ENCODE data around the gene SH3RF3. TPM values are rescaled to one million over a fixed set of nuclear protein-coding genes. Genes with fewer than 3 reads are reported as not detected.

The SH3RF3 gene
- total and polyA plus RNA-seq, 3 experiments from 2014 or later: 0.24 to 0.31 (median 0.27) TPM

DNA sequence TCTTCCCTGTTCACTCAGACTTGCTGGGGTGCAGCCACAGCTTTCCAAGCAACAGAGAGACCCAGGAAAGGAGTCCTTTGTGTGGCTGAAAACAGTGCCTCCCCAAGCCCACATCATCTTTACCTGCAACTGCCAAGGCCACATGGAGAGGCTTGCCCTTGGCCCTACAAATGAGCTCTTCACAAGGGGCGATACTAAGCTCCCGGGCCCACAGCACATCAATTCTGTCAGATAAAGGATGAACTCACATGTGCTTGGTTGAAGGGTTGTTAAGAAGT lies 42.3 kb upstream of the SH3RF3 start:
- Histone ChIP-seq H3K4me3 (ENCODE audit: low read length) (no peak overlapping the region), H3K9me3 (ENCODE audit: low read length) (no peaks in the 10 kb centered on the region), H3K27ac (ENCODE audit: low read depth, low read length) (no peak overlapping the region), H3K27me3 (ENCODE audit: insufficient read depth, low read length, poor library complexity, severe bottlenecking) (no peaks in the 10 kb centered on the region), H3K4me1 (ENCODE audit: insufficient read depth, low read length) (no peaks in the 10 kb centered on the region), H3K36me3 (ENCODE audit: insufficient read depth, low read length) (no peaks in the 10 kb centered on the region)
- DNase-seq: no peak
- Mint-ChIP-seq H3K4me3 (no peak overlapping the region), H3K27me3 (peaks cover 3 to 5% of the 10 kb centered on the region in 2 donors), H3K27ac (no peak overlapping the region), H3K9me3 (peaks cover 0 to 3% (median 1%) of the 10 kb centered on the region in 5 donors), H3K36me3 (no peaks in the 10 kb centered on the region), H3K4me1 (peaks cover 0 to 4% (median 2%) of the 10 kb centered on the region in 3 donors)
- ChIA-PET POLR2A (no interaction called here), CTCF (no interaction called here)

DNA sequence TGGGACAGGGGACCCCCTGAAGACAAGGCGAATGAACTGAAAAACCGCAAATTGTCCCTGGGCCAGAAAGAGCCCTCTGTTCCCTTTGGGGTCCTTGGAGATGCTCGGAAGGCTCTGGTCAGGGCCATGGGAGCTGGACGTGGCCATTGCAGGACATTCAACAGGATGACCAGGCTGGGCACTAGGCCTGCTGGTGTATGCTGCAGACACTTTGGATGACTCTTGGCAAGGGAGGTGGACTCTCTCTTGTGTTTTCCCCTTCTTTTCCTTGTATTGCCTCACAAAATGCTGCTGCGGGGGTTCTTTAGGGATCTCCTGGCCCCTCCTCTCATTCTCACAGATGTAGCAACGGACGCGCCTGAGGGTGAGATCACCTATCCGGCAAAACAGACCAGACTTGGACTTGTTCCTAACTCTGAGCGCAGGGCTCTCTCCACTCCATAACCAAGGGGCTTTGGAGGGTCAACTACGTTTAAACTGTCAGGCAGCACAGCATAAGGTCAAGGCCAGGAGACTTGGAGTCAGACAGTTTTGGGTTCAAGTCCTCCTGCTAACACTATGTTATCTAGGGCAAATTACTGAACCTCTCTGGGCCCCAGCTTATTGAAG lies 41.8 kb upstream of the SH3RF3 start:
- CTCF ChIA-PET: no interaction called here
- Mint-ChIP-seq H3K9me3 (peaks cover 0 to 3% (median 2%) of the 10 kb centered on the region in 5 donors), H3K4me1 (peaks cover 0 to 4% (median 2%) of the 10 kb centered on the region in 3 donors), H3K36me3 (no peaks in the 10 kb centered on the region), H3K27ac (peak overlapping the region in 1 of 8 donors; percentile 35), H3K4me3 (no peak overlapping the region), H3K27me3 (peaks cover 3 to 5% of the 10 kb centered on the region in 2 donors)
- POLR2A ChIA-PET: no interaction called here
- Histone ChIP-seq H3K9me3 (ENCODE audit: low read length) (no peaks in the 10 kb centered on the region), H3K27ac (ENCODE audit: low read depth, low read length) (no peak overlapping the region), H3K36me3 (ENCODE audit: insufficient read depth, low read length) (no peaks in the 10 kb centered on the region), H3K27me3 (ENCODE audit: insufficient read depth, low read length, poor library complexity, severe bottlenecking) (no peaks in the 10 kb centered on the region), H3K4me1 (ENCODE audit: insufficient read depth, low read length) (no peaks in the 10 kb centered on the region), H3K4me3 (ENCODE audit: low read length) (no peak overlapping the region)
- no peak for DNase-seq

DNA sequence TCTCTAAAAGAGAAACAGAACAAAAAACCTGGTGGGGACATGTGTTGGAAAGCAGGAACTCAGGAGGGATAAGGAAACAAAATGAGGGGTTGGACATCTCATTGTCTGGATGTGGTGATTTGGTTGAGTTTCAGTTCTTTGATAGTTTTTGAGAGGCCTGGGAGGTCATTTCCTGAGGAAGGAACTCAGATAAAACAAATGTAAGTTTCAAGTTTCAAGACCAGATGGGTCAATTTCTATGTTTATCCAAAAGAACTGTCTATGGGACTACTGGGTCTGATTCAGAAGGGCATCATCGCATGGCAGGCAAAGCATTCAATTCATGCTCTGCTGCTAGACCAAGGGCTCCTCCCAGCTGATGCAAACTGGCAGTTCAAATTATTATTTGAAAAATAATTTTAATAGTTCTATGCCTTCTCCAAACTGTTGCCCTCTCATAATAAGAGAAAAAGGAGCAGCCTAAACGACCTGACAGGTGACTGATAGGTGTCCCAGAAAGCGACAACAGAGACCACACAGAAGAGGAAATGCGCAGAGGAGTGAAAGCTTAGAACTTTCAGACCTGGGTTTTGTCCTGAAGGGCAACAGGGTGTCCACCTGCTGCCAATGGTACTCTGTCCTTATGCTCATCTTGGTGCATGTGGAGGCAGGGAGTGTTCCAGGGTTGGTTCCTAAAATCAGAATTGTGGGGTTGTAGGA lies 39.3 kb upstream of the SH3RF3 start:
- Mint-ChIP-seq H3K9me3 (peaks cover 2 to 15% (median 10%) of the 10 kb centered on the region in 5 donors), H3K4me3 (no peak overlapping the region), H3K4me1 (peaks cover 0 to 4% (median 2%) of the 10 kb centered on the region in 3 donors), H3K36me3 (peaks cover 0 to 11% (median 0%) of the 10 kb centered on the region in 3 donors), H3K27ac (no peak overlapping the region), H3K27me3 (peaks cover 0 to 3% of the 10 kb centered on the region in 2 donors)
- Histone ChIP-seq H3K4me1 (ENCODE audit: insufficient read depth, low read length) (no peaks in the 10 kb centered on the region), H3K36me3 (ENCODE audit: insufficient read depth, low read length) (no peaks in the 10 kb centered on the region), H3K9me3 (ENCODE audit: low read length) (no peaks in the 10 kb centered on the region), H3K27ac (ENCODE audit: low read depth, low read length) (no peak overlapping the region), H3K27me3 (ENCODE audit: insufficient read depth, low read length, poor library complexity, severe bottlenecking) (no peaks in the 10 kb centered on the region), H3K4me3 (ENCODE audit: low read length) (no peak overlapping the region)
- ChIA-PET CTCF (no interaction called here), POLR2A (no interaction called here)
- DNase-seq: no peak

DNA sequence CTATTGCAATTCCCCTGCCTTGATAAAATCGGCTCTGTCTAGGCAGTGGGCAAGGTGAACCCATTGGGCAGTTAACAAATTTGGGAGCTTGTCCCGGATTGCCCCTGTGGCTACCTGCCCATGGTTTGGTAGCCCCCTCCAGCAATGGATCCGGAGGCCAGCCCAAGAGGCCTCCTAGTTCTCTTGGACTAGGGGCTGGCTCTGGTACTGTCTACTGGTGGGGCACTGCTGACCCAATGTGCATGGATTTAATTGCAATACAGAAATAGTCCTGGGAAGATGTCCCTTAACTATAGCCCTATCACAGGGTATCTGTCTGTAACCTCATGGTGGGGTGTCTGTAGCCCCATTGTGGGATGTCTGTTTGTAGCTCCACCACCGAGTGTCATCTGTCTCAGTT lies 37.5 kb upstream of the SH3RF3 start:
- CTCF ChIA-PET: no interaction called here
- H3K4me1 ChIP-seq (ENCODE audit: insufficient read depth, low read length): no peaks in the 10 kb centered on the region
- POLR2A ChIA-PET: interaction anchor here (1.0 kb wide), 1 partner anchor 60 kb away, joined by 3 read pairs; no protein-coding TSS in a partner anchor
- no peak overlapping the region for H3K27ac Mint-ChIP-seq
- no peaks in the 10 kb centered on the region for H3K27me3 ChIP-seq (ENCODE audit: insufficient read depth, low read length, poor library complexity, severe bottlenecking)
- H3K4me3 ChIP-seq (ENCODE audit: low read length): no peak overlapping the region
- H3K36me3 Mint-ChIP-seq: peaks cover 0 to 16% (median 0%) of the 10 kb centered on the region in 3 donors
- H3K4me3 Mint-ChIP-seq: no peak overlapping the region
- peaks cover 2 to 15% (median 10%) of the 10 kb centered on the region in 5 donors for H3K9me3 Mint-ChIP-seq
- peaks cover 0 to 4% (median 2%) of the 10 kb centered on the region in 3 donors for H3K4me1 Mint-ChIP-seq
- H3K27ac ChIP-seq (ENCODE audit: low read depth, low read length): no peak overlapping the region
- no peaks in the 10 kb centered on the region for H3K9me3 ChIP-seq (ENCODE audit: low read length)
- DNase-seq: no peak
- peaks cover 0 to 3% of the 10 kb centered on the region in 2 donors for H3K27me3 Mint-ChIP-seq
- no peaks in the 10 kb centered on the region for H3K36me3 ChIP-seq (ENCODE audit: insufficient read depth, low read length)

DNA sequence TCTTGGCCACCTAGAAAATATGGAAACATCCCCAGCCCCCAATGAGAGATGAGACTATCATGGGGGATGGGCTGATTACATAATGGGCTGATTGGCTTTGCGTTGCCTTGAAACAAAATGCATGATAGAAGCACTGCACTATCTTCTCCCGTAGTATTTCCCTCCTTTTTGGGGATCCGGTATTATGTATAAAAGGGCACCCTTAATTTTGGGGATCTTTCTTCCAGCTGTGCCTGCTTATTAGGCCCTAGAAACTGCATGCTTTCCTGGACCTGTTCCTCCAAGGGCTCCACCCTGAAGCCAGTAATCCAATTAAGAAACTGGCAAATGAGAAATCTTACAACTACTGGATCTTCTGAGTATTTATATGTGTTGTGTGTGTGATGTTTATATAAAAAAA lies 34.9 kb upstream of the SH3RF3 start:
- Histone ChIP-seq H3K27ac (ENCODE audit: low read depth, low read length) (no peak overlapping the region), H3K9me3 (ENCODE audit: low read length) (no peaks in the 10 kb centered on the region), H3K27me3 (ENCODE audit: insufficient read depth, low read length, poor library complexity, severe bottlenecking) (no peaks in the 10 kb centered on the region), H3K4me3 (ENCODE audit: low read length) (no peak overlapping the region), H3K4me1 (ENCODE audit: insufficient read depth, low read length) (no peaks in the 10 kb centered on the region), H3K36me3 (ENCODE audit: insufficient read depth, low read length) (no peaks in the 10 kb centered on the region)
- Mint-ChIP-seq H3K27me3 (peaks cover 2 to 6% of the 10 kb centered on the region in 2 donors), H3K27ac (peak overlapping the region in 1 of 8 donors; percentile 74), H3K4me3 (no peak overlapping the region), H3K9me3 (peaks cover 2 to 15% (median 9%) of the 10 kb centered on the region in 5 donors), H3K36me3 (peaks cover 0 to 16% (median 0%) of the 10 kb centered on the region in 3 donors), H3K4me1 (no peaks in the 10 kb centered on the region)
- POLR2A ChIA-PET: no interaction called here
- CTCF ChIA-PET: no interaction called here
- DNase-seq: no peak

DNA sequence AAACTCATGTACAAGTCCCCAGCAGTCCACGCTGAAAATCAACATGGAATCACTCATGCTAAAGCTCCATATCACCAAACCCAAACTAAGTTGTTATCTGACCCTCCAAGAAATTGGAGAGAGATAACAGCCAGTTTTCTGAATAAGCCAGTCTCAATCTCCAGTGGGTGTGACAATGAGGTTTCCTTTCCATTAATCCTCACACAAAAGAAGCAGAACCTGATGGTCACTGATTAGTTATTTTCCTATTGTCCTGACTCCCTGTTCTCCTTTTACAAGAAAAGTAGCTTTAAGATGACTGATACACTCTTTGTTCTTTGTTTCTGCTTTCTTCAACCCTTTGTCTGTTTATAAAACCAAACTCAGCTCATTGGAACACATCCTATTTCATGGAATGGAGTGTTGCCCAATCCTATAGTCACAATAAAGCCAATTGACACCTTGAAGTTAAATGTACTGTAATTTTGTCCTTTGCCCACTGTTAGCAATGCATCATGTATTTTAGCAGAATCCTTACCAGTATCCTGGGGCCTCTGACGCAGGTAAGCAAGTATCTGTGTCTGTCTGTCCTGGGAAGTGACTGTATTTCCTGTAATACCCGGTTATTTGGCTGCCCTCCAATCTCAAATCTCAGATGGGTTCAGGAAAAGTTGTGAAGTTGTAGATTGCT lies 30.6 kb upstream of the SH3RF3 start:
- DNase-seq: no peak
- Mint-ChIP-seq H3K4me3 (no peak overlapping the region), H3K4me1 (peaks cover 6 to 10% (median 7%) of the 10 kb centered on the region in 3 donors), H3K27me3 (peaks cover 2 to 20% of the 10 kb centered on the region in 2 donors), H3K36me3 (peaks cover 0 to 13% (median 0%) of the 10 kb centered on the region in 3 donors), H3K9me3 (peaks cover 0 to 10% (median 6%) of the 10 kb centered on the region in 5 donors), H3K27ac (no peak overlapping the region)
- Histone ChIP-seq H3K27me3 (ENCODE audit: insufficient read depth, low read length, poor library complexity, severe bottlenecking) (no peaks in the 10 kb centered on the region), H3K36me3 (ENCODE audit: insufficient read depth, low read length) (no peaks in the 10 kb centered on the region), H3K4me1 (ENCODE audit: insufficient read depth, low read length) (peaks cover 9% of the 10 kb centered on the region), H3K27ac (ENCODE audit: low read depth, low read length) (no peak overlapping the region), H3K9me3 (ENCODE audit: low read length) (no peaks in the 10 kb centered on the region), H3K4me3 (ENCODE audit: low read length) (no peak overlapping the region)
- ChIA-PET CTCF (no interaction called here), POLR2A (no interaction called here)

DNA sequence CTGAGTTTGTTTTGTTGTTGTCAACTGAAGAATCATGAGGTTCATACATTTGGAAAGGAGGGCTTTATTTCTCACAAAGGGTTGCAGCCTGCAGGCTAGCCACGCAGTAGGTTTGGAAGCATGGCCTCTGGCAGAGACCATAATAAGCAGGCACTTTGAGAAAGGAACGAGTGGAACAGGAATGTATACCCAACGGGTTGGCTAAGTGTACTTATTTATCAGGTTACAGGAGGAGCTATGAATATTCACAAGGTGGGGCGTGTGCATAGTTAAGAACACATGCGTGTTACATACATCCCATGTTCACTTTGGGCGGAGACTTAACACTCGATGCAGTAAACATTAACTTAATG lies 30.1 kb upstream of the SH3RF3 start:
- Histone ChIP-seq H3K27ac (ENCODE audit: low read depth, low read length) (no peak overlapping the region), H3K4me3 (ENCODE audit: low read length) (no peak overlapping the region), H3K9me3 (ENCODE audit: low read length) (no peaks in the 10 kb centered on the region), H3K27me3 (ENCODE audit: insufficient read depth, low read length, poor library complexity, severe bottlenecking) (no peaks in the 10 kb centered on the region), H3K36me3 (ENCODE audit: insufficient read depth, low read length) (no peaks in the 10 kb centered on the region), H3K4me1 (ENCODE audit: insufficient read depth, low read length) (peaks cover 10% of the 10 kb centered on the region)
- Mint-ChIP-seq H3K27ac (no peak overlapping the region), H3K4me1 (peaks cover 6 to 12% (median 7%) of the 10 kb centered on the region in 3 donors), H3K27me3 (peaks cover 2 to 20% of the 10 kb centered on the region in 2 donors), H3K9me3 (peaks cover 0 to 7% (median 6%) of the 10 kb centered on the region in 5 donors), H3K4me3 (no peak overlapping the region), H3K36me3 (peaks cover 0 to 10% (median 0%) of the 10 kb centered on the region in 3 donors)
- ChIA-PET CTCF (no interaction called here), POLR2A (no interaction called here)
- no peak for DNase-seq

DNA sequence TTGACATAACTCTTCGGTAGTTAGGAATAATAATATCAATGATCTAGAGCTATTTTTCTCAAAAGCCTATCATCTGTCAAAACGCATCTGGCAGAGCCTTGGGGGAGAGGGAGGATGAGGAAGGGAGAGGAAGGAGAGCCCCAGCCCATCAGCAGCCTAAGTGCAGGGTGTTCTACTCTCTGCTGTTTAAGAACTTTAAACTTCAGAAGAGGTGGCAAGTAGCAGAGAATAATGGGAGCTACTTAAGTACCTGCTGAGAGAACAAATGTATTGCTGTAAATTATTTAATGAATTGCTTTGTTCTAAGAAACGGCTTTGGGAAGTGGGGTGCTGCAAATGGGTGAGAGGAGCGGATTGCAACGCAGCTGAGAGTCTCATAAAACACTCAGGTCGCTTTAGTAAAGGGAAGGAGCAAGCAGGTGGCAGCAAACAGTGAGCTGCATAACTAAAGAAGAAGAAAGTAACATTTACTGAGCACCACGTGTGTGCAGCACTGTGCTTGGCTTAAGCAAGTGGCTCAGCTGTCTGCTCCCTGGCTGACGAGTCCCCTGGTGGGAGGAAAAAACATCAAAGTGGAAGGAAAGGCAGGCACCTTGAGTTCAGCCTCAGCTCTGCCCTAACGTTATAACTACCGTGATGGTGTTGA lies 26.3 kb upstream of the SH3RF3 start:
- Histone ChIP-seq H3K36me3 (ENCODE audit: insufficient read depth, low read length) (no peaks in the 10 kb centered on the region), H3K4me3 (ENCODE audit: low read length) (no peak overlapping the region), H3K4me1 (ENCODE audit: insufficient read depth, low read length) (peaks cover 10% of the 10 kb centered on the region), H3K27me3 (ENCODE audit: insufficient read depth, low read length, poor library complexity, severe bottlenecking) (no peaks in the 10 kb centered on the region), H3K27ac (ENCODE audit: low read depth, low read length) (no peak overlapping the region), H3K9me3 (ENCODE audit: low read length) (no peaks in the 10 kb centered on the region)
- peaks cover 2 to 20% of the 10 kb centered on the region in 2 donors for H3K27me3 Mint-ChIP-seq
- DNase-seq: peak in 1 of 5 donors; percentile 27
- H3K4me1 Mint-ChIP-seq: peaks cover 6 to 12% (median 8%) of the 10 kb centered on the region in 3 donors
- peak overlapping the region in 1 of 8 donors; percentile 13 for H3K27ac Mint-ChIP-seq
- no peaks in the 10 kb centered on the region for H3K36me3 Mint-ChIP-seq
- no peaks in the 10 kb centered on the region for H3K9me3 Mint-ChIP-seq
- ChIA-PET CTCF (interaction anchor here (0.6 kb wide), 1 partner anchor 135 kb away, joined by 3 read pairs; no protein-coding TSS in a partner anchor), POLR2A (no interaction called here)
- H3K4me3 Mint-ChIP-seq: no peak overlapping the region

Data from CD8-positive, alpha-beta memory T cell (primary cell).